8988T (cell line): ENCODE results near the gene LRMDA.

Experiments
- DNase-seq: peaks from one replicate; pipeline ENCODE4 v3.0.0; 2011

The LRMDA gene

GRCh38 chr10:75889051-75889450, 457.6 kb downstream of the LRMDA start:
- no peak for DNase-seq

GRCh38 chr10:75894761-75895160, 463.3 kb downstream of the LRMDA start:
- no peak for DNase-seq

- no peak for DNase-seq
Measured at GRCh38 chr10:75895259-75895658, 463.8 kb downstream of the LRMDA start.

- no peak for DNase-seq
Measured at GRCh38 chr10:75899816-75900390, 468.5 kb downstream of the LRMDA start.

GRCh38 chr10:75902816-75903215, 471.4 kb downstream of the LRMDA start:
- no peak for DNase-seq

- no peak for DNase-seq
Measured at GRCh38 chr10:75904499-75905283, 473.3 kb downstream of the LRMDA start.

- DNase-seq: no peak
Measured at GRCh38 chr10:75905490-75905889, 474.1 kb downstream of the LRMDA start.

- no peak for DNase-seq
Measured at GRCh38 chr10:75910032-75910431, 478.6 kb downstream of the LRMDA start.

- no peak for DNase-seq
Measured at GRCh38 chr10:75911426-75911825, 480.0 kb downstream of the LRMDA start.

GRCh38 chr10:75916906-75917305, 485.5 kb downstream of the LRMDA start:
- no peak for DNase-seq

GRCh38 chr10:75919913-75920312, 488.5 kb downstream of the LRMDA start:
- no peak for DNase-seq

GRCh38 chr10:75922435-75922834, 491.0 kb downstream of the LRMDA start:
- DNase-seq: no peak

- DNase-seq: no peak
Measured at GRCh38 chr10:75924309-75924902, 493.0 kb downstream of the LRMDA start.

- no peak for DNase-seq
Measured at GRCh38 chr10:75925999-75926398, 494.6 kb downstream of the LRMDA start.

GRCh38 chr10:75926763-75927162, 495.3 kb downstream of the LRMDA start:
- no peak for DNase-seq

- no peak for DNase-seq
Measured at GRCh38 chr10:75928231-75928630, 496.8 kb downstream of the LRMDA start.

GRCh38 chr10:75929630-75930161, 498.3 kb downstream of the LRMDA start:
- DNase-seq: no peak

- no peak for DNase-seq
Measured at GRCh38 chr10:75932921-75933320, 501.5 kb downstream of the LRMDA start.

- no peak for DNase-seq
Measured at GRCh38 chr10:75935240-75935639, 503.8 kb downstream of the LRMDA start.

GRCh38 chr10:75935650-75936400, 504.4 kb downstream of the LRMDA start:
- DNase-seq: no peak

- no peak for DNase-seq
Measured at GRCh38 chr10:75936841-75937240, 505.4 kb downstream of the LRMDA start.

- DNase-seq: no peak
Measured at GRCh38 chr10:75937823-75938222, 506.4 kb downstream of the LRMDA start.

- no peak for DNase-seq
Measured at GRCh38 chr10:75938380-75939122, 507.1 kb downstream of the LRMDA start.
